HuH-7 (cell line): Measurements from ENCODE around the gene C6orf132.

ENCODE experiments used
- DNase-seq: peaks from one replicate; pipeline ENCODE4 v3.0.0; 2011; ENCODE audit warnings: low spot score

The C6orf132 gene

GRCh38 chr6:42078386-42078785, 64.0 kb downstream of the C6orf132 start:
- no peak for DNase-seq

GRCh38 chr6:42075159-42075838, 67.1 kb downstream of the C6orf132 start:
- peak; percentile 57 for DNase-seq

- no peak for DNase-seq
Observed at GRCh38 chr6:42073287-42073686, 69.1 kb downstream of the C6orf132 start.

GRCh38 chr6:42071881-42072583, 70.4 kb downstream of the C6orf132 start:
- no peak for DNase-seq

GRCh38 chr6:42068872-42069522, 73.4 kb downstream of the C6orf132 start:
- no peak for DNase-seq

DNA sequence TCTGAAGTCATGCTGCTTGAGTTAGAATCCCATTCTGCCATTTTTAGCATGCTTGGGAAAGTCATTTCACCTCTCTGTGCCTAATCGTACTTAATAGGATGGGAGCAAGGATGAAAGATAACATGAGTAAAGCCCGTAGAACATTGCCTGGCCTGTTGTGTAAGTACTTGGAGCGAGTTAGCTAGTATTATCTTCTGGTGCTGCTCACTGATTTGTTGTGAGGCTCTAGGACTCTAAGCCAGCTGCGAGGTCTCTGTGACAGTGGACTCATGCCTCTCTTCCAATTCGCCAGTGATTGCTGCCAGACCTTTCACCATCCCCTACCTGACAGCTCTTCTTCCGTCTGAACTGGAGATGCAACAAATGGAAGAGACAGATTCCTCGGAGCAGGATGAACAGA, 74.2 kb downstream of the C6orf132 start:
- DNase-seq, result no peak

DNA sequence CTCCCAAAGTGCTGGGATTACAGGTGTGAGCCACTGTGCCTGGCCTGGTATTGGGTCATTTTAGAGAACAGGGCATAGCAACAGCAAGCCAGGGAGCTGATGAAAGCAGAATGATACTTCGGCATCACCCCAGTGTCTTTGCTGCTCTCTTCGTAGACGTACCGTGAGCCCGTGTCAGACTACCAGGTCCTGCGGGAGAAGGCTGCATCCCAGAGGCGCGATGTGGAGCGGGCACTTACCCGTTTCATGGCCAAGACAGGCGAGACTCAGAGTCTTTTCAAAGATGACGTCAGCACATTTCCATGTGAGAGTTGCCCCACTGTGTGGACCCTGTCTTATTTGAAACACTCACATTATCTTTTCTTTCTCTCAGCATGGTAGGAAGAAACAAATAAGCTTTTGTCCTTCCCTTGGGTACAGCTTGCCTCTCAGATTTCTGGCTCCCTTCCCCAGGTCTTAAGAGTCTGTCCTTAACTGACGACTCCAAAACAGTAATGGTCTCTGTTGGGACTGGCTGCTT, 76.2 kb downstream of the C6orf132 start:
- no peak for DNase-seq

GRCh38 chr6:42059743-42060142, 82.7 kb downstream of the C6orf132 start:
- no peak for DNase-seq

DNA sequence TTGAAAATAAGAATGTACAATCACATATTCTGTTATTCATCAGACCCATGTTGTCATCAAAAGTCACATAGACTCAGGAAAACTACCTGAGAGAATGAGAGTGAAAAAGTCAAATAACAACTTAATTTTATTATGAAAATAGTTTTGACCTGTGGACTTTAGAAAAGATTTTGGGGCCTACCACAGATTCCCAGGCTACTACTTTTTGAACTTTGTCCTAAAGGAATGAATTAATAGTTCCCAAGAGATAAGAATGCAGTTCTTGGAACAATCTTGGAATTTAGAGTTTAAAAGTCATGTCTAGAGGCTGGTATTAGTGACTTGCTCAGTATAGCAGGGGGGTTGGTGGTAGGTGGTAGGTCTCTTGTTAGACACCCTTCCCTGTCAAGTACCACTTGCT, 88.8 kb downstream of the C6orf132 start:
- DNase-seq, result no peak

GRCh38 chr6:42051268-42051653, 91.2 kb downstream of the C6orf132 start:
- DNase-seq, result no peak
